ENCODE measurements around the gene SLC47A2. TPM values are rescaled to one million over a fixed set of nuclear protein-coding genes. Genes with fewer than 3 reads are reported as not detected.
"Not testable (repeated sequence)": the region's sequence is repeated elsewhere in the genome, so short reads cannot be mapped to it uniquely, and the experiment has no call there.

SLC47A2 gene, protein sequence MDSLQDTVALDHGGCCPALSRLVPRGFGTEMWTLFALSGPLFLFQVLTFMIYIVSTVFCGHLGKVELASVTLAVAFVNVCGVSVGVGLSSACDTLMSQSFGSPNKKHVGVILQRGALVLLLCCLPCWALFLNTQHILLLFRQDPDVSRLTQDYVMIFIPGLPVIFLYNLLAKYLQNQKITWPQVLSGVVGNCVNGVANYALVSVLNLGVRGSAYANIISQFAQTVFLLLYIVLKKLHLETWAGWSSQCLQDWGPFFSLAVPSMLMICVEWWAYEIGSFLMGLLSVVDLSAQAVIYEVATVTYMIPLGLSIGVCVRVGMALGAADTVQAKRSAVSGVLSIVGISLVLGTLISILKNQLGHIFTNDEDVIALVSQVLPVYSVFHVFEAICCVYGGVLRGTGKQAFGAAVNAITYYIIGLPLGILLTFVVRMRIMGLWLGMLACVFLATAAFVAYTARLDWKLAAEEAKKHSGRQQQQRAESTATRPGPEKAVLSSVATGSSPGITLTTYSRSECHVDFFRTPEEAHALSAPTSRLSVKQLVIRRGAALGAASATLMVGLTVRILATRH
- polyA plus RNA-seq (2013, experiment 1 of 2) = not detected
- not detected for polyA plus RNA-seq (2013, experiment 2 of 2)

DNA sequence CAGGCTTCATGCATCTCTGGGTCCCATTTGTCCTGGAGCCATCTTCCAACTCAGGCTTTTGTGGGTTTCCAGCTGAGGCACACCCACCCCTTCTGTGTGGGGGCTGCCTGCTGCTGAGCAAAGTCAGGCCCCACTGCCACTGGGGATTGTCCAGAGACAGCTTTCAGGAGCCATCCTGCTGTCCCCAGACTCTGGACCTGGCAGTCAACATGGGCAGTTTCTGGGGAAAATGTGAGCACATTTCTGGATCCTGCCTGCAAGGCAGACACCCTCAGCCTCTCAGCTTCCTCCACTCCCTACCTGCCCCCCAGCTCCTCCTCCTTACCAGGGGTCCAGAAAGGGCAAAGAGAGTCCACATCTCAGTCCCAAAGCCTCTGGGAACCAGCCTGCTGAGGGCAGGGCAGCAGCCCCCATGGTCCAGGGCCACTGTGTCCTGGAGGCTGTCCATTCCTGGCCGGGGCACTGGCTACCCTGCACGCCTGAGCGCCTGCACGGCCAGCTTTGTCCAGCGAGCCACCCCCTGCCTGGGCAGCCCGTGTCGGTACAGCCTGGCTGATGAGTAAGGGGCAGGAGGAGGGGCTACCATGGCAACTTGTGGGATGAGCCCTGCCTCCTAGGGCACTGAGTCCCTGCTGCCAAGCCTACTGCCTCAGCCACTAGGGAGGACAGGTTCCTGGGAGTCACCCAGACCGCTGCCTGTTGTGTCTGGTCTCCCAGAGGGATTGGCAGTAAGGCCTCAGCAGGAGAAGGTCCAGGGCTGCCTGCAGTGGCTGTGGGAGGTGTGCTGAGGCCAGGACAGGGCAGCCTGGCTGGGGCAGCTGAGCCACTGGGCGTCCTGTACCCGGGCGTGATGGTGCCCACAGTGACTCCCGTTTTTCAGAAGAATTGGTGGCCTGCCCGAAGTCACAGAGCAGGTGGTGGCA, at the start of gene SLC47A2:
Gene SLC47A2 (minus strand): TSS at position 477 of the 923 bp plus-strand sequence. CDS start 29 bp downstream, at position 448.
- H3K4me1 ChIP-seq (ENCODE audit: control insufficient read depth, insufficient read depth, low read length, poor library complexity, severe bottlenecking) = no peaks in the 10 kb centered on the region
- H3K9me3 ChIP-seq (ENCODE audit: control insufficient read depth, low read length) = no peaks in the 10 kb centered on the region
- H3K27ac ChIP-seq (ENCODE audit: low read depth, low read length, severe bottlenecking) = no peak within 1 kb of the TSS
- 64 to 73% methylated on average over 12 to 13 of the region's 13 CpGs for WGBS, 2 experiments (ENCODE audit: insufficient coverage in 2 of 2)
- no peak within 1 kb of the TSS for H3K4me3 ChIP-seq (ENCODE audit: extremely low read depth, insufficient read depth, low read length, poor library complexity, severe bottlenecking)
- no peaks in the 10 kb centered on the region for H3K36me3 ChIP-seq (ENCODE audit: control insufficient read depth, insufficient read depth, low read length)

DNA sequence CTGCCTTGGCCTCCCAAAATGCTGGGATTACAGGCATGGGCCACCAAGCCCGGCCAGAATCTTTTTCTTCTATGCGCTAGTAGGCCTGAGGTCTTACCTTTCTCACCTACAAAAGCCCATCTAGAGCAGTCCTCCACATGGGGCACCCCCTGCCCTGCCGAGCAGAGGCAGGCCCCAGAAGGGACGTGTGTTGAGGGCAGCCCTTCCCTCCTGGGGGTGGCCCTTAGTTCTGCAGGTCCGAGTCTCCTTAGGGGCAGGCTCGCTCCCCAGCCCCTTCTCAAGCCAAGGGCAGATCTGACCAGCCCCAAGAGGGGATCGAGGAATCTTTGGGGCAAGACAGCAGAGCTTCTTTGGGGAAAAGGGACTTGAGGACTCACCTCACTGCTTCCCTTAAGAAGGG, 49.6 kb upstream of the SLC47A2 start:
- H3K27ac ChIP-seq (ENCODE audit: low read depth, low read length, severe bottlenecking) = no peak overlapping the region
- H3K4me1 ChIP-seq (ENCODE audit: control insufficient read depth, insufficient read depth, low read length, poor library complexity, severe bottlenecking) = no peaks in the 10 kb centered on the region
- H3K9me3 ChIP-seq (ENCODE audit: control insufficient read depth, low read length) = no peaks in the 10 kb centered on the region
- H3K36me3 ChIP-seq (ENCODE audit: control insufficient read depth, insufficient read depth, low read length) = no peaks in the 10 kb centered on the region
- WGBS, 2 experiments (ENCODE audit: insufficient coverage in 2 of 2) = 82 to 92% methylated on average over 4 to 6 of the region's 7 CpGs
- H3K4me3 ChIP-seq (ENCODE audit: extremely low read depth, insufficient read depth, low read length, poor library complexity, severe bottlenecking) = no peak overlapping the region

DNA sequence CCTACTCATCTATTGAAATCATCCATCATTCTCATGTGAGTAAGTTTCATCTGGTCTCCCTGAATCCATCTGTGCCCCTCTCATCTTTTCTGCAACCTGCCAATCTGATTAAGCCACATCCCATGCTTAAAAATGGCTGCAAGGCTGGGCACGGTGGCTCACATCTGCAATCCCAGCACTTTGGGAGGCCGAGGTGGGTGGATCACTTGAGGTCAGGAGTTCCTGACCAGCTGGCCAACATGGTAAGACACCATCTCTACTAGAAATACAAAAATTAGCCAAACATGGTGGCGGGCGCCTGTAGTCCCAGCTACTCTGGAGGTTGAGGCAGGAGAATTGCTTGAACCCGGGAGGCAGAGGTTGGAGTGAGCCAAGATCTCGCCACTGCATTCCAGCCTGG, 47.6 kb upstream of the SLC47A2 start:
- H3K9me3 ChIP-seq (ENCODE audit: control insufficient read depth, low read length); H3K4me1 ChIP-seq (ENCODE audit: control insufficient read depth, insufficient read depth, low read length, poor library complexity, severe bottlenecking): not testable (repeated sequence)
- 94% methylated on average over 2 of the region's 6 CpGs; no CpG with 5 or more reads in 1 of the 2 experiments for WGBS, 2 experiments (ENCODE audit: insufficient coverage in 2 of 2)

DNA sequence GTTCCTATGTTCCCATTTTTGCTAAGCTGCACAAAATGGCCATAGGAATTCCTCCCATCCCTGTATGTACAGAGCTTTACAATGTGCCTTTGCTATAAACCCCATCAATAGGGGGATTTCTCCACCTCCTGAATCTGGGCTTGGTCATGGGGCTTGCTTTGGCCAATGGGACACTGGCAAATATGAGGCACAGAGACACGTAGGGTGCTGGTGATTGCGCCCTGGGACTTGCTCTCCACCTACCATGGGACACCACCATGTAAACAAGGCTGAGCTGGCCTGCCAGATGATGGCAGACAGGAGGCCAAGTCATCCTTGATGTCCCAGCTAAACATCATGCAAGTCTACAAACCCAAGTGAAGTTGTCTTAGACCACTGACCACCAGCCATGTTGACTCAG, 47.0 kb upstream of the SLC47A2 start:
- Histone ChIP-seq H3K4me3 (ENCODE audit: extremely low read depth, insufficient read depth, low read length, poor library complexity, severe bottlenecking) (no peak overlapping the region), H3K36me3 (ENCODE audit: control insufficient read depth, insufficient read depth, low read length) (no peaks in the 10 kb centered on the region), H3K9me3 (ENCODE audit: control insufficient read depth, low read length) (no peaks in the 10 kb centered on the region), H3K4me1 (ENCODE audit: control insufficient read depth, insufficient read depth, low read length, poor library complexity, severe bottlenecking) (no peaks in the 10 kb centered on the region), H3K27ac (ENCODE audit: low read depth, low read length, severe bottlenecking) (no peak overlapping the region)
- WGBS, 2 experiments (ENCODE audit: insufficient coverage in 2 of 2) = 89 to 100% methylated on average over 2 of the region's 2 CpGs

More for the DNA sequence above, 47.6 kb upstream of the SLC47A2 start:
- H3K36me3 ChIP-seq (ENCODE audit: control insufficient read depth, insufficient read depth, low read length); H3K27ac ChIP-seq (ENCODE audit: low read depth, low read length, severe bottlenecking); H3K4me3 ChIP-seq (ENCODE audit: extremely low read depth, insufficient read depth, low read length, poor library complexity, severe bottlenecking): not testable (repeated sequence)

DNA sequence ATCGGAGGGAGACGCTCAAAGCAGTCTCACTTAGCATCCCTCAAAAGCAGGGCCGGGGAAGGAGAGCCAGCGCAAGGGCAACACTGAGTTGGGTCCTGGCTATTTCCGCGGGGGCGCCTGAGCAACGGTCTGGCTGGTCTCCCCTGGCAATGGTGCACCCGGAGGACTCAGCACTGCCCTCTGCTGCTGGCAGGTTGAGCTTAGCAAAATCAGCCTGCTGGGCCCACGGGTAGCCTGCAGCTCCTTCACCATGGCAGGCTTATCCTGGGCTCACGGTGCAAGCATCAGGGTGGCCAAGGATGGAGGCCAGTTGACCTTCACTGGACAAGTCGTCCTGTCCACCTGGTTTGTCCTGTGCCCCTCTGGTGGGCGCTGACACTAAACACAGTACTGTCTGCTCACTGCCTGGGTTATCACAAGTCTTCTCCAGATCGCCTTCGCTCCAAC, 46.2 kb upstream of the SLC47A2 start:
- Histone ChIP-seq H3K9me3 (ENCODE audit: control insufficient read depth, low read length) (no peaks in the 10 kb centered on the region), H3K27ac (ENCODE audit: low read depth, low read length, severe bottlenecking) (no peak overlapping the region), H3K4me3 (ENCODE audit: extremely low read depth, insufficient read depth, low read length, poor library complexity, severe bottlenecking) (no peak overlapping the region), H3K4me1 (ENCODE audit: control insufficient read depth, insufficient read depth, low read length, poor library complexity, severe bottlenecking) (no peaks in the 10 kb centered on the region), H3K36me3 (ENCODE audit: control insufficient read depth, insufficient read depth, low read length) (no peaks in the 10 kb centered on the region)
- 25 to 26% methylated on average over 15 of the region's 15 CpGs for WGBS, 2 experiments (ENCODE audit: insufficient coverage in 2 of 2)

DNA sequence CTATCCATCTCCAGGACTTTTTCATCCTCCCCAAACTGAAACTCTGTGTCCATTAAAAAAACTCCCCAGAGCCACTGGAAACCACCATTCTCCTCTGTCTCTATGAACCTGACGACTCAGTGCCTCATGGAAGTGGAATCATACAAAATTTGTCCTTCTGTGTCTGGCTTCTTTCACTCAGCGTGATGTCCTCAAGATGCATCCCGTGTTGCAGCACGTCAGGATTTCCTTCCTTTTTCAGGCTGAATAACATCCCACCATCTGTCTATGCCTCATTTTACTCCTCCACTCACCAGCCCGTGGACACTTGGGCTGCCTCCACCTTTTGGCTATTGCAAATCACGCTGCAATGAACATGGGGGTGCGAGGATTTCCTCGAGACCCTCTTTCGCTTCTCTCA, 44.4 kb upstream of the SLC47A2 start:
- H3K4me1 ChIP-seq (ENCODE audit: control insufficient read depth, insufficient read depth, low read length, poor library complexity, severe bottlenecking) = no peaks in the 10 kb centered on the region
- H3K9me3 ChIP-seq (ENCODE audit: control insufficient read depth, low read length) = no peaks in the 10 kb centered on the region
- 88 to 91% methylated on average over 8 to 9 of the region's 9 CpGs for WGBS, 2 experiments (ENCODE audit: insufficient coverage in 2 of 2)
- H3K27ac ChIP-seq (ENCODE audit: low read depth, low read length, severe bottlenecking) = no peak overlapping the region
- no peaks in the 10 kb centered on the region for H3K36me3 ChIP-seq (ENCODE audit: control insufficient read depth, insufficient read depth, low read length)
- H3K4me3 ChIP-seq (ENCODE audit: extremely low read depth, insufficient read depth, low read length, poor library complexity, severe bottlenecking) = no peak overlapping the region

DNA sequence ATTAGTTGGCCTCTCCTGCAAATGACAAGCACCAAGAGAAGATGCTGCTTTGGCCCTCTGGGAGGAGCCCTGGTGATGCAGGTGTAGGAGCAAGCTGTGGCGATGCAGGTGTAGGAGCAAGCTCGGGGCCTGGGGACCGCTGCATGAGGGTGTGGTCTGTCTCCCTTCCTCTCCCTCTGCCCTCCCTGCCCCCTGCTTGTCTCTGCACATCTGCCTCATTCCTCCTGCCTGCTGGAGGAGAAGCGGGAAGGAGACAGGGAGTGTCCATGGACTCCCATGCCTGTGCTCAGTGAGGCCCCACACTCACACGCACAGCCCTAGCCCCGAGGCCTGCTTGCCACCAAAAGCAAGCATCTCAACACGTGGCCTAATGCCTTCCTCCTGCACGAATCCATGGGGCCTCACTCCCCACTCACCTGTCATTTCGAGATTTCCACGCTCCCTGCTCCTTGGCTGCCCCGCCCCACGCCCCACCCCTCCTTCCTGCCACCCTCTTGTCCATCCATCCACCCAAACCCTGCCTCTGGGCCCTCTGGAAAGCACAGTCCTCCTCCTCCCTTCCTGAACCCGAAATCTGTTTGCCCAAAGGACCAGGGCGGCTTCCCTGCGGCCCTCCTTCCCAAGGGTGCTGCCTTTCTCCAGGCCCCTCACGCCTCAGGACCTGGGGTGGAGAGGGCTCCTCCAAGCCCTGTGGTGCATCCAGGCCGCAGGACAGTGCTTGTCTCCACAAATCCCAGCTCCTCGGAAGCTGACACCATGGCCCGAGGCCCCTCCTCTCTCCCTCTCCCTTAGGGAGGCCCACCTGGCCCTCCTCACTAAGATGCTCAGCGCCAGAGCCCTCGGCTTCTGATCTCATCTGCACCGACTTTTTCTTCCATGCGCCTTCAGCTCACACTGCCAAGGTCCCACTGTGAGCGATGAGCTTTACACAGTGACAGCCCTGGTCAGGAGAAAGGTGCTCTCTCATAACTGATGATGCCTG, 43.5 kb upstream of the SLC47A2 start:
- 81 to 86% methylated on average over 17 to 21 of the region's 24 CpGs for WGBS, 2 experiments (ENCODE audit: insufficient coverage in 2 of 2)
- H3K4me1 ChIP-seq (ENCODE audit: control insufficient read depth, insufficient read depth, low read length, poor library complexity, severe bottlenecking) = no peaks in the 10 kb centered on the region
- no peaks in the 10 kb centered on the region for H3K9me3 ChIP-seq (ENCODE audit: control insufficient read depth, low read length)
- no peaks in the 10 kb centered on the region for H3K36me3 ChIP-seq (ENCODE audit: control insufficient read depth, insufficient read depth, low read length)
- H3K4me3 ChIP-seq (ENCODE audit: extremely low read depth, insufficient read depth, low read length, poor library complexity, severe bottlenecking) = no peak overlapping the region
- H3K27ac ChIP-seq (ENCODE audit: low read depth, low read length, severe bottlenecking) = no peak overlapping the region

DNA sequence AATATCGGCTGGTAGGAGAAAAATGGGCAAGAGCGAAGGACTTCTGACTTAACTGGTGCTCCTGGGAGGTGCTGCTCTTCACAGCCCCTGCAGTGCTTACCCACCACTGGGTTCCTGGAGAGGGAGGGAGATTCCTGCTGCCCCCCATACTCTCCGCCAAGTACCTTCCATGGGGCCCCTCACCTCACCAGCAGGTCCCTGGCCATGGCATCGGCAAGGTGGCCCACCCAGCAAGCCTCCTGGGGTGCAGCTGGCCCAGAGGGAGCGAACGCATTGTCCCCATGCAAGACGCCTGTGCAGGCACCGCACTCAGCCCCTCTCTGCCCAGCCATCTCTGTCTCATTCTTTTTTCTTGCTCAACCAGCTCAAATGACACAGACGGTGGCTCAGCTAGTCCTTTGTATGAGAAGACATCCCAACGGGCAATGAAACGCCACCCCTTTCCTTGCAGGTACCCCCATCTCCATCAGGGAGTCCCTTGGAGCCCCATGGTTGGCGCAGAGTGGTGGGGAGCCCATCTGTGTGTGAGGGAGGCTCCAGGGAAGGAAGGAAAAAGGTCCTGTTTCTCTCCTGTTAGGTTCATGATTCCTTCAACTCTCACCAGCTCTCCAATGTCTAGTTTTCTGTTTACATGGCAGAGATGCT, 41.3 kb upstream of the SLC47A2 start:
- H3K27ac ChIP-seq (ENCODE audit: low read depth, low read length, severe bottlenecking) = no peak overlapping the region
- no peaks in the 10 kb centered on the region for H3K4me1 ChIP-seq (ENCODE audit: control insufficient read depth, insufficient read depth, low read length, poor library complexity, severe bottlenecking)
- H3K9me3 ChIP-seq (ENCODE audit: control insufficient read depth, low read length) = no peaks in the 10 kb centered on the region
- 80 to 82% methylated on average over 5 to 6 of the region's 12 CpGs for WGBS, 2 experiments (ENCODE audit: insufficient coverage in 2 of 2)
- H3K4me3 ChIP-seq (ENCODE audit: extremely low read depth, insufficient read depth, low read length, poor library complexity, severe bottlenecking) = no peak overlapping the region
- H3K36me3 ChIP-seq (ENCODE audit: control insufficient read depth, insufficient read depth, low read length) = no peaks in the 10 kb centered on the region

DNA sequence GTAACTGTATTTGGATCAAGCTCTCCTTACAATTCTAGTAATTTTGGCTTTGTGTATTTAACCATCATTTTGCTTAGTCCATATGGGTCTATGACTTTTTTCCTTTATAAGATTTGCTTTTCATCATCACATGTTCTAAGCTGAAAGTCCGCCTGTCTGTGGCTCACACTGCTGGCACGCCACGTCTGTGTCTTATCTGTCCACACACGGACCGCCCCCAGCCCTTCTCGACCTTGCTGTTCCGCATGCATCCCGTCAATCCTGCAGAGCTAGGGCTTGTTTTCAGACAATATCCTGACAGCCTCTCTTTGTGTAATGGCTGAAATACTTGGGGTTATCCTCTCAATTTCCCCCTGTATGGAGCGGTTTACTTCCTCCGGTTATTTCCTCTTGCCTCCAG, 40.2 kb upstream of the SLC47A2 start:
- no peak overlapping the region for H3K27ac ChIP-seq (ENCODE audit: low read depth, low read length, severe bottlenecking)
- no peaks in the 10 kb centered on the region for H3K36me3 ChIP-seq (ENCODE audit: control insufficient read depth, insufficient read depth, low read length)
- 91 to 92% methylated on average over 10 of the region's 10 CpGs for WGBS, 2 experiments (ENCODE audit: insufficient coverage in 2 of 2)
- no peak overlapping the region for H3K4me3 ChIP-seq (ENCODE audit: extremely low read depth, insufficient read depth, low read length, poor library complexity, severe bottlenecking)
- H3K4me1 ChIP-seq (ENCODE audit: control insufficient read depth, insufficient read depth, low read length, poor library complexity, severe bottlenecking) = no peaks in the 10 kb centered on the region
- no peaks in the 10 kb centered on the region for H3K9me3 ChIP-seq (ENCODE audit: control insufficient read depth, low read length)
